Limb (tissue), 2 donors: Measurements from ENCODE around the gene SPAG16.
A peak's percentile ranks its signal among the peaks of the same experiment; 100 is the strongest.
"Not testable (repeated sequence)": the region's sequence is repeated elsewhere in the genome, so short reads cannot be mapped to it uniquely, and the experiment has no call there.

Source experiments
- DNase-seq, 2 donors: peaks; one replicate each; pipeline ENCODE4 v3.0.0-alpha.2; 2016; ENCODE audit errors: extremely low spot score in 2 of 2

SPAG16 gene

DNA sequence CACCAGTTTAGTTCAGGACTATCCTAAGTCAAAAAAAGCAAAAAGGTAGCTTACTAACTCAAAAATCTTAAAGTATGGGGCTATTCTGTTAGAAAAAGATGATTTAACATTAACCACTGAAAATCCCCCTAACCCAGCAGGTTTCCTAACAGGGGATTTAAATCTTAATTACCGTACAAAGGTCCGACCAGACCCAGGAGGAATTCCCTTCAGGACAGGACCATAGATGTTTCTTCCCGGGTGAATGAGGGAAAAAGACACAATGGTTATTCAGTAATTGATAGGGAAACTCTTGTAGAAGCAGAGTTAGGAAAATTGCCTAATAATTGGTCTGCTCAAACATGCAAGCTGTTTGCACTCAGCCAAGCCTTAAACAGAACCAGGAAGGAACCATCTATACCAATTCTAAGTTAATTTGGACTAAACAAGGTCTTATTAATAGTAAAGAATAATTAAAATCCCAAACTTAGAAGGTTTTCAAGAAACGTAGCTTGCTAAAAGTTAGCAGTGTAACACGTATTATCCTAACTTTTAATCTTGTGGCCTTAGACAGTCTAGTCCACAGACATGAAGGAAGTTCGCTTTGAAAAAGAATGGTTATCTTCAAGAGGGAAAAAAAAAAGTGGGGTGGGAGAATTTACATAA lies 124.3 kb downstream of the SPAG16 start:
- DNase-seq, result not testable (repeated sequence)

- not testable (repeated sequence) for DNase-seq
These were observed 126.4 kb downstream of the SPAG16 start for GRCh38 chr2:213410687-213411086.

DNA sequence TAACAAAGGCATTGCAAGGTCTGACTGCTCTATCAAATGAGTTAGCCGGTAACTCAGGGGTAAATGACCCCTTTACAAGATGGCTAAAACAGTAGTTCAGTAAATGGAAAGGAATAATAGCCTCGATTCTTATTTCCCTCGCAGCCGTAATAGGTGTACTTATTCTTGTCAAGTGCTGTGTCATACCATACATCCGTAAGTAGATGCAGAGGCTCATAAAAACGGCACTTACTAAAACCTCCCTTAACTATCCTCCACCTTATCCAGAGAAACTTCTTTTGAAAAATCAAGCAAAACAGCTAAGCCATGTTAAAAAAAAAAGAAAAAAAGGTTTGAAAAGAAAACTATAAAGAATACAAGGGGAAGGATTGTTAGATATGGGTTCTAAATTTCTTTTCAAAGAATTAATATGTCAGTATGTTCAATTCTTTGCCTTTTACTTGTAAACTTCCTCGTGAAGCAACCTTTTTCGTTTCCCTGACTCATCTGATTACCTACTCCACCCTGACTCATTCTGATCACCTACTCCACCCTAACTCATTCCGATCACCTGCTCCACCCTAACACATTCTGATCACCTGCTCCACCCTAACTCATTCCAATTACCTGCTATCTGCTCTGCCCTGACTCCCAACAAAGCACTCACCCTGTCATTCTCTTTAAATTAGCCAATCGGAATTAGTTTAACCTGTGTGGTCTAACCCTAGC lies 127.5 kb downstream of the SPAG16 start:
- no peak for DNase-seq

- DNase-seq, result no peak
These were observed 130.8 kb downstream of the SPAG16 start for GRCh38 chr2:213415093-213415492.

DNA sequence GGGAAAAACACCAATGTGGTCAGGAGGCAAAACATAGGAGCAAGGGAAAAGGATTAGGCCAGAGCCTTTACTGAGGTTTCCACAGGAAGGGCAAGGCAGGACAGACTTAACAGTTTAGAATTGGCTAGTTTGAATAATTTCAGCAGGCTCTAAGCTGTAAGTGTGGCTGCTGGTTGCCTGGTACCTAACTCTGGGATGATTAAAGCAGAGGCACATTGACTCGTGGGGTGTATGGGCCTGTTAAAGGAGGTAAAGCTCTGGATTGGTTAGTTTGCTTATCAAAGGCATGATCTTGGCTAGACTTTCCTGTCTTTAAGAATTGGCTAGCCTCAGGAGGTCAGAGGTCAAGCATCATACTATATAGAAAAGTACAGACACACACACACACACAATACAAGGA lies 132.6 kb downstream of the SPAG16 start:
- DNase-seq, result no peak

DNA sequence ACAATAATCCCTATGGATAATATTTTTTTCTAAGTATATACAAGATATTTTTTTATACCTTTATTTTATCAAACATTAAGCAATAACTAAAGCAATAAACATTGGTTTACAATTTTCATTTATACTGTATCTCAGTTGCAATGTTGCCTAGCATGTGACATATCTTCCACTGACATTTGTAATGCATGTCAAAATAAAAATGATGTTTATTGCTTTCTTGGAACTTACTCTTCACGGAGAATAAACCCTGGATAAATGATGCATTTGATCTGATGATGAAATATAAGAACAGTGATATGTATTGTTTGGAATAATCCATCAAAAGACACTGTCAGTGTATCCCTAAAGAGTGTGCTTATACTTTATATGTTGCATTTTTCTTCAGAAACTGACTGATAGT lies 135.7 kb downstream of the SPAG16 start:
- no peak for DNase-seq

- DNase-seq, result no peak
These were observed 136.6 kb downstream of the SPAG16 start for GRCh38 chr2:213420828-213421385.

DNA sequence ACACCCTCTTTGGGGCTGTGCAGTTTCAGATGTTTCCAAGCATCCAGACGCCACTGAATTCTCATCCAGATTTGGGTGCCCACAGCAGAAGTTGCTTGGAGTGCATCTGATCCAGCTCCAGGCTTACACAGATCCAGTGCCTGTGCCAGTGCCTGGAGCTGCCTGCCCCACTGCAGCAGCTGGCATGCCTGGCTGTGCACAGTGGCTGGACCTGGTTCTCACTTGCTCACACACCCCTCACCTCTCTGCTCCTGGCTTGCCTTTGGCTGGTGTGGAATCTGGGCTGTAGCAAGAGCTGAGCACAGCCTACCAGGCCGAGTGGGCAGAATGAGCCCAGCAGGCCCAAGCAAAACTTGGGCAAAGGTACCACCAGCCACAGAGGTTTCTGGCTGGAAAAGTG lies 137.9 kb downstream of the SPAG16 start:
- no peak for DNase-seq

GRCh38 chr2:213425618-213426017 lies 141.4 kb downstream of the SPAG16 start:
- no peak for DNase-seq

DNA sequence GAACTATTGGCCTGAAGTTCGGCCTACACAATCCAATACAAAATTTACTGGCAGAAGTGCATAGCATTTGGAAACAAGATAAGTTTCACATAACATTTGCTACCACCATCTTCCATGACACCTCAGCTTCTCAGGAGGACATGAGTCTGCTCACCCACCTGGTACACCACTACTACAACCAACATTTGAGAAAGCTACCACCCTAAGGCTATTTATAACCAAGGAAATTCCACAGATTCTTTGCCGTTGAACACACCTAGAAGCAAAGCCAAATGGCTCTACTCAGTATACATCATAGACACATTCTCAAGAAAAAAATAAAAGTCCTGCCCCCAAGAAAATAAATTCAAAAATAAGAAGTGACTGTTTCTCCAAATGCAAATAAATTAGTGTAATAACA lies 145.3 kb downstream of the SPAG16 start:
- no peak for DNase-seq

GRCh38 chr2:213443921-213444320 lies 159.7 kb downstream of the SPAG16 start:
- no peak for DNase-seq

DNA sequence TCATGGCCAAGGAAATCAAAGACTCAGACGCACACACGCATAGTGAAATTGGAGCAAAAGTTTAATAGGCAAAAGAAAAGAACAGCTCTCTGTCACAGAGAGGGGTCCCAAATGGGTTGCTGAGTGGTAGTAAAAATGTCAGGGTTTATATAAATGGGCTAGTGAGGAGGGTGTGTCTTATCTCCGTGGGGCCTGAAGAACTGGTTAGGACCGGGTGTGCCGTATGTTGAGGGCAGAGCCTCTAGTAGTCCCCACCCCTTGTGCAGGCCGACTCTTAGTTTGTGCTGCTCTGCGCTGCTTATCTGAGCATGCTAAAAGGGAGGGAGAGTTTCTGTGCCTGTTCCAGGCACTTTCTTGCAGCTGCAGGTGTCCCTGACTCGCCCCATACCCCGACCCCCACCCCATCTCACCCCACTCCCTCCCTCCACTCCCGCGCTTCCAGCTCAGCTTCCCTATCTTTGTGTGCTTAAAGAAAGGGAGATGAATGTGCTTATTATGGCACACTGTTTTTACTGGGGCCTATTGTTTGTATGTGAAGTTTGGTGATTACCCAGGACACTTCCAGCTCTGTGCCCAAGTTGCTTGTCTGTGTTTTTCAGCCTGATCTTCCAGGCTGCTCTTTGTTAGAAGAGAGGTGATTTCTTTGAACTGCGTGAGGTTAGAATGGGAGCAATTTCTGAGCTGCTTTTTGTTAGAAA lies 167.4 kb downstream of the SPAG16 start:
- peak; percentile 1 to 32 for DNase-seq

GRCh38 chr2:213455316-213456008 lies 171.2 kb downstream of the SPAG16 start:
- no peak for DNase-seq

- DNase-seq, result no peak
These were observed 191.2 kb downstream of the SPAG16 start for GRCh38 chr2:213475433-213475832.

DNA sequence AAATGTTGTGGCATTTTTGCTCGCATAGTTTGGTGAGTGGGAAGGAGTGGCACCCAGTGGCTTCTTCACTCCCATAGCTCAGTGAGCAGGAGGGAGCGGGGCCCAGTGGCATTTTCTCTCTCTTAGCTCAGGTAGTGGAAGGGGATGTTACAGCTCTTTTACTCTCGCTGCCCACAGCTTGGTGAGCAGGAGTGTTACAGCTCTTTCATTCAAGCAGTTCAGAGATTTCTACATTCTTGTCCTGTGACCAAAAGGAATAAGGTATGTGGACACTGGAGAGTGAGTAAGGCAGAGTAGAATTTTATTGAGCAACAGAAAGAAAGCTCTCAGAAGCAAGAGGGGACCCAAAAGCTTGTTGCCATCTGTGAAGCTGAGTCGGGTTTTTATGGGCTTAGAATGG lies 192.4 kb downstream of the SPAG16 start:
- DNase-seq, result no peak

- no peak for DNase-seq
These were observed 205.8 kb downstream of the SPAG16 start for GRCh38 chr2:213490087-213490486.

DNA sequence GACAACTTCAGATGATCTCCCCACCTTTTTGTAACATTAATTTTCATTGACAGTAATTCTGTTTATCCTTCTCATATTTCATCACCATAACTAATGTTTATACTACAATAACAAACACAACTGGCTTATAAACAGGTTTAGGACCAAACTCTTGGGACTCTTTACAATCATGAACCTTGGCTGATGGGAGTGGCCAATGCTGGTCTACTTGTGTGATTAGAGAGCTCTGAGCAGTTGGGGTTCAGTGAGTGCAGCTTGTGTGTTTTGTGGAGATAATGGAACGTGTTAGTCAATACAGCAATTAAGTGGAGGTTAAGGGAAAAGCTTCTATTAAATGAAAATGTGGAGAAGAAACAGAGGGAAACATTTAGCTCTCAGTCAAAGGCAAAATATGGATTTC lies 207.1 kb downstream of the SPAG16 start:
- no peak for DNase-seq

GRCh38 chr2:213496226-213496625 lies 212.0 kb downstream of the SPAG16 start:
- DNase-seq, result no peak

DNA sequence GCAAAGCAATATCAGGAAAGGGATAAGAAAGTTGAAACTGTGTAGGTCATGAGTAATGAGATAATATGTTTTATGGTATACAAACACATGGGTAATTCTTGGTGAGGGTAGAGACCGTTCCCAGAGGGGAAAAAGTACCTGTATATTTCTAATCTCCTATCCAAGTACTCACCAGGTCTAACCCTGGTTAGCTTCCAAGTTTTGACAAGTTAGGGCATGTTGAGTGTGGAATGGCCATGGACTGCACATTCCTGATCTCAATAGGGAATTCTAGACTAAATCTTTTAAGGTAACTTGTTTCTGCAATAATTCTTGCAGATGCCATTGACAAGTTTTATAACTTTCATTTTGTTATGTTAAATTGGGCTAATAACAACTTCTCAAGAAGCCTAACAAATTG lies 216.6 kb downstream of the SPAG16 start:
- DNase-seq, result no peak

DNA sequence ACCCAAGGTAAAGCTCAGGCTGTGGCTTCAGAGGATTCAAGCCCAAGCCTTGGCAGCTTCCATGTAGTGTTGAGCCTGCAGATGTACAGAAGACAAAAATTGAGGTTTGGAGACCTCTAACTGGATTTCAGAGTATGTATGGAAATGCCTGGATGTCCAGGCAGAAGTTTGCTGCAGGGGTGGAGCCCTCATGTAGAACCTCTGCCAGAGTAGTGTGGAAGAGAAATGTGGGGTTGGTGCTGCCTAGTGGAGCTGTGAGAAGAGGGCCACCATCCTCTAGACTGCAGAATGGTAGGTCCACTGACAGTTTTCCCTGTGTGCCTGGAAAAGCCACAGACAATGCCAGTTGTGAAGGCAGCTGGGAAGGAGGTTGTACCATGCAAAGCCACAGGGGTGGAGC lies 239.9 kb downstream of the SPAG16 start:
- no peak for DNase-seq

GRCh38 chr2:213537579-213537978 lies 253.3 kb downstream of the SPAG16 start:
- no peak for DNase-seq

GRCh38 chr2:213544940-213545339 lies 260.7 kb downstream of the SPAG16 start:
- no peak for DNase-seq
